ENCODE results near the gene PLEKHM1. TPM values are rescaled to one million over a fixed set of nuclear protein-coding genes. Genes with fewer than 3 reads are reported as not detected.

Gene PLEKHM1
- total RNA-seq, 1 donor from 2014 or later = 69.6 TPM

DNA sequence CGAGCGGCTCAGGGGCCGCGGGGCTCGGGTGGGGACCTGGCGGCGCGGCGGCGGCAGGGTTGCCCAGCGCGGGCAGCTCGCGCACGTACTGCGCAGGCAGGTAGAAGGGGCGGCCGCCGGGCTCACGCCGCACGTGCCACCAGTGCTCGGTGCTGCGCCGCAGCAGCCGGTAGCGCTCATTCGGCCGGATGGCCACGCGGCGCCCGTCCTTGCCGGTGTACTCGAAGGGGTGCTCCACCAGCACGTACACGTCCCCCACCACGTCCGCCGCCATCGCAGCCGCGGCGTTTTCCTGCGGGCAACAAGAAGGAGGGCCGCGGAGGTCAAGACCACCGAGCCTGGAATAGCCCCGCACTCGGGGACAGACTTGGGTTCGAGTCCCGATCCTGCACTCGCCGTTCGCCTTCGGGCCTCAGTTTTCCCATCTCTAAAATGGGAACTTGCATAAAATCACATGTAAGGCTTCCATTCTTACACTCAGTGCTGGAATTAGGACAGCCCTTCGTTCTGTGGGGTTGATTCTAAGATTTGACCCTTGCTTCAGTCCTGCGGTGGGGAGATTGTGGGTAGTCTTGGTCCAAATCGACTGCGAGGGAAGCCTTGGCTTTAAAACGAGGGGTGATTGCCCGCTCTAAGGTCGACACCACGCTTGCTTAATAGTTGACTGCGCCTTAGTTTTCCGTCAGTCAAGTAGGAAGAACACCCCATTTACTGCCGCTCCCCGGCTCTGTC, 60.3 kb downstream of the PLEKHM1 start:
- Histone ChIP-seq H3K36me3 (peaks cover 7% of the 10 kb centered on the region), H3K27ac (peak overlapping the region; percentile 84), H3K27me3 (ENCODE audit: low read depth) (no peaks in the 10 kb centered on the region), H3K4me3 (peak overlapping the region; percentile 74), H3K4me1 (peaks cover 62% of the 10 kb centered on the region), H3K9me3 (no peaks in the 10 kb centered on the region)
- intact Hi-C loops (cut with DNase I) = no loop called here
- DNase-seq (peak; percentile 47), ATAC-seq (peak in 1 of 2 donors; percentile 0)
- TF ChIP-seq, protein P1, sequence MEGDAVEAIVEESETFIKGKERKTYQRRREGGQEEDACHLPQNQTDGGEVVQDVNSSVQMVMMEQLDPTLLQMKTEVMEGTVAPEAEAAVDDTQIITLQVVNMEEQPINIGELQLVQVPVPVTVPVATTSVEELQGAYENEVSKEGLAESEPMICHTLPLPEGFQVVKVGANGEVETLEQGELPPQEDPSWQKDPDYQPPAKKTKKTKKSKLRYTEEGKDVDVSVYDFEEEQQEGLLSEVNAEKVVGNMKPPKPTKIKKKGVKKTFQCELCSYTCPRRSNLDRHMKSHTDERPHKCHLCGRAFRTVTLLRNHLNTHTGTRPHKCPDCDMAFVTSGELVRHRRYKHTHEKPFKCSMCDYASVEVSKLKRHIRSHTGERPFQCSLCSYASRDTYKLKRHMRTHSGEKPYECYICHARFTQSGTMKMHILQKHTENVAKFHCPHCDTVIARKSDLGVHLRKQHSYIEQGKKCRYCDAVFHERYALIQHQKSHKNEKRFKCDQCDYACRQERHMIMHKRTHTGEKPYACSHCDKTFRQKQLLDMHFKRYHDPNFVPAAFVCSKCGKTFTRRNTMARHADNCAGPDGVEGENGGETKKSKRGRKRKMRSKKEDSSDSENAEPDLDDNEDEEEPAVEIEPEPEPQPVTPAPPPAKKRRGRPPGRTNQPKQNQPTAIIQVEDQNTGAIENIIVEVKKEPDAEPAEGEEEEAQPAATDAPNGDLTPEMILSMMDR (IDR thresholded peaks at IDR 0.05) = no peak

DNA sequence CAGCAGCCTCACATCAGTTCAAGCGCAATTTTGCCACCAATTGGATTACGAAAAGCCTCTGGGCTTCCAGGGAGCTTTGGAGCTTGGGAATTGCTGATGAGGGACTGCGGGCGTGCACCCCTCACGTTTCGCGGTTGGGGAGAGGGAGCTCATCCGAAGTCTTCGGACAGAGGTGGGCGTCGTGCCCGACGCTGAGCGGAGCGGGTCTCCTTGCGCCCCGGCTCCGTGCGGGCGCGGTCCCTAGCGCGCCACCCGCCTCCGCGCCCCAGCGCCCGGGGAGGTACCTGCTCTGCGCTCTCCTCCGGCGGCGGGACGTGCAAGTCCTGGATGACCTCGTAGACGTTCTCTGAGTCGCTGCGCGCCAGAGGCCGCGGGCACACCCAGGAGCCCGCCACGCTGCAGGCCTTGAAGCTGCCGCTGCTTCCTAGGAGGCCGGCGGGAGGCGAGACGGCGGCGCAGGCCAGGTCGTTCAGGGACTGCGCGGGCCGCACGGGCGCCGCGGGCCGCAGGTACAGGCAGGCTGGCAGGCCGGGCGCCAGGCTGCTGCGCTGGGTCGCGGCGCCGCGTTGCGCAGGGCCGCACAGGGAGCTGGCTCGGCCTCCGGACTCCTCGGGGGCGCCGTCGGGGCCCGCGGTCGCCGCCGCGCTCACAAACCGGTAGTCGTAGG, 61.0 kb downstream of the PLEKHM1 start:
- H3K4me1 ChIP-seq = peaks cover 65% of the 10 kb centered on the region
- TF ChIP-seq, protein P1 (IDR thresholded peaks at IDR 0.05) = no peak
- no peak overlapping the region for H3K4me3 ChIP-seq
- no peak for ATAC-seq
- no peaks in the 10 kb centered on the region for H3K9me3 ChIP-seq
- H3K27me3 ChIP-seq (ENCODE audit: low read depth) = no peaks in the 10 kb centered on the region
- H3K27ac ChIP-seq = no peak overlapping the region
- peaks cover 7% of the 10 kb centered on the region for H3K36me3 ChIP-seq
- intact Hi-C loops (cut with DNase I) = no loop called here
- DNase-seq = peak; percentile 52

DNA sequence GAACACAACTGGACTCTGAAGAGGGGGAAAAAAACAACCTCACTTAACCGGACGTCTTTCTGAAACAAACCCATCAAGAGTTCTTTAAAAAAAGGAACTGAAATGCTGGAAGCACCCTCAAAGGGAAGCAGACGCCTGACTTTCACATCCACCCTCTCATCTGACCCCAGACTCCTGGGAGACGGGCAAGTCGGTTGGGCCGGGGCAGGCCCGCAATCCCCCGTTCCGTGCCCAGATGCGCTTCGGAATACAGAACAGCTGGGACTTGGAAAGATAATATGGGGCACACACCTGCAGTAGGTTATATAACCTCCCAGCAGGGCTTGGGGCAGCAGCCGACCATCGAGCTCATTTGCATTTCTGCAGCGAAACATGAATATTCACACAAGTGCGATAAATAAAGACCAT, 61.6 kb downstream of the PLEKHM1 start:
- no peaks in the 10 kb centered on the region for H3K9me3 ChIP-seq
- H3K27me3 ChIP-seq (ENCODE audit: low read depth) = no peaks in the 10 kb centered on the region
- TF ChIP-seq, protein P1 (IDR thresholded peaks at IDR 0.05) = no peak
- H3K4me1 ChIP-seq = peaks cover 69% of the 10 kb centered on the region
- intact Hi-C loops (cut with DNase I) = no loop called here
- DNase-seq (peak; percentile 53), ATAC-seq (no peak)
- peaks cover 7% of the 10 kb centered on the region for H3K36me3 ChIP-seq
- H3K27ac ChIP-seq = peak overlapping the region; percentile 62
- no peak overlapping the region for H3K4me3 ChIP-seq

DNA sequence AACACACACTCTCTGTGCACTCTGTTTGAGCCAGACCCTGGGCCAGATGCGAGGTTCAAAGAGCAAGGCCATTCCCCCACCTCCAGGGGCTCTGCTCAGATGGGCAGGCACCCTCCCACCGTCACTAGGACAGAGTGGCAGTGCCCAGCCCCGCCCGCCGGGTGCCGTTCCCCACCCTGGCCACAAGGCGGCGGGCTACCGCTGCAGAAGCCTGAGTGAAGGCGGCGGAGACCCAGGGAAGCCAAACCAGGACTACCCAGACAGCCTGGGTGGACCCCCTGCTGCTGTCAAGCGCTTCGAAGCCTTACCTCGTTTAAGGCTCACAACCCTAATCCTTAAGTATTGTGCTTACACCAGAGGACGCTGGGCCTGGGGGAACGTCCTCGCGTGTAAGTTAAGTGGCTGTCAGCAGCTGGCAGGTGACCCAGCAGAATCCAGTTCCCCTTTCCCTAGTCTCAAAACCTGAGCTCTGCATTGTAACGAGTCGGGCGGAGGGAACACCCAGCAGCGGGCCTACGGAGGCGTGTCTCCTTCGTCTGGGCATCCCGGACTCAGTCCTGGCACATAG, 62.4 kb downstream of the PLEKHM1 start:
- Histone ChIP-seq H3K4me3 (peak overlapping the region; percentile 15), H3K9me3 (no peaks in the 10 kb centered on the region), H3K4me1 (peaks cover 65% of the 10 kb centered on the region), H3K27me3 (ENCODE audit: low read depth) (no peaks in the 10 kb centered on the region), H3K36me3 (peaks cover 7% of the 10 kb centered on the region), H3K27ac (peak overlapping the region; percentile 62)
- TF ChIP-seq, protein P1 (IDR thresholded peaks at IDR 0.05) = peak; percentile 100
- peak; percentile 85 for DNase-seq
- ATAC-seq = peak; percentile 43 to 63
- intact Hi-C loops (cut with DNase I) = no loop called here

DNA sequence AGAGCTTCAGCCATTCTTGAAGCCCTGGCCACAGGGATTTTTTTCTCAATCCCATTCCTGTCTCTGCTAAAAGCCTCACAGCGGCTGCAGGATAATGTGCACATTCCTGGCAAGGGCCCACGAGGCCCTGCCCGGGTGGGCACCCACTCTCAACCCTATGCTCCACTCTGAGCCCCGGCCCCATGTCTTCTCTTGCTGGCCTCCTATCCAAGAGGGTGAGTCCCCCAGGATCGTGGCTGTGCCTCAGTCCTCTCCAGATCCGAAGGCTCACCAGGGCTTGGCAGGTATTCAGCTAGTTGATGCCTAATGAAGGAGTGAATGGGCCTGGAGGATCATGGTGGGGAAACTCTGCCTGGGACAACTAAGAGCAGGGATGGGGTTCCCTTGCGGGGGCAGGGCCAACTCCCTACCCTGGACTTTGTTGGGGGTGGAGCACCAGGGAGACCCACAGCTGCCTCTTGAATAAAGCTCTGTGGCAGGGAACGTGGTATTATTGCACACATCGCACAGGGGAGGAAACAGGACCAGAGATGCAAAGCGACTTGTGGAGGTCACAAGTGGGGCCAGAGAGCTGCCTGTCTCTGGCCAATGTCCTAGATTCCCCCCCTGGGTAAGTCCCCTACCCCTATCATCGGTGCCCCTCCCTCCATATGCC, 63.2 kb downstream of the PLEKHM1 start:
- H3K27me3 ChIP-seq (ENCODE audit: low read depth) = no peaks in the 10 kb centered on the region
- peak; percentile 46 for DNase-seq
- no peak overlapping the region for H3K4me3 ChIP-seq
- intact Hi-C loops (cut with DNase I) = no loop called here
- ATAC-seq = no peak
- TF ChIP-seq, protein P1 (IDR thresholded peaks at IDR 0.05) = no peak
- peak overlapping the region; percentile 62 for H3K27ac ChIP-seq
- no peaks in the 10 kb centered on the region for H3K9me3 ChIP-seq
- H3K36me3 ChIP-seq = peaks cover 7% of the 10 kb centered on the region
- peaks cover 62% of the 10 kb centered on the region for H3K4me1 ChIP-seq

Measured in lower lobe of right lung (tissue), 2 donors.